ENCODE data around the gene WTIP.
"Not testable (repeated sequence)": the region's sequence is repeated elsewhere in the genome, so short reads cannot be mapped to it uniquely, and the experiment has no call there.

The WTIP gene

DNA sequence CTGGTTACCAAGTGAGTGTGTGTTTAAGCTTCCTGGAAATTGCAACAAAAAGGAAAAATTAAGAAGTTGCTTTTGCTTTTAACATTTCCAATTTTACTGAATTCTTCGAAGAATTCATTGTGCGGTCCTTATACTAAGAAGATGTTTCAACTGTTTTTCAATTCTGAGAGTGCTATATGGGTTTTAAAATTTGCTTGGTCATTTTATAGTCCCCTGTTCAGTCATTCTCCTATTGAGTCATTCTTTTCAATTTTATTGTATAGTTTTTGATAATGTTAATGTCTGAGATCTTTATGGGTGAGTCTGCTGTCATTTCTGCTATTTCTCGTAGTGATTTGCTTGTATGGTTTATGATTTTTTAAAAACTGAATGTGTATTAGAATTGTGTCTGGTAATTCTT, 26.9 kb upstream of the WTIP start:
- H3K9me2 ChIP-seq (ENCODE audit: low read depth, low read length): no peaks in the 10 kb centered on the region
- no peaks in the 10 kb centered on the region for H4K20me1 ChIP-seq (ENCODE audit: insufficient read depth, low read length)
- H3K4me3 ChIP-seq (ENCODE audit: low read depth, low read length, poor library complexity, severe bottlenecking): no peak overlapping the region
- TF ChIP-seq EZH2 (IDR thresholded peaks at IDR 0.05; ENCODE audit: borderline replicate concordance, low read length): no peak
- no peak for TF ChIP-seq CTCF (IDR thresholded peaks at IDR 0.05; ENCODE audit: low read length)
- H3F3A ChIP-seq (ENCODE audit: insufficient read depth, low read length): no peaks in the 10 kb centered on the region
- no peaks in the 10 kb centered on the region for H3K79me2 ChIP-seq (ENCODE audit: insufficient read depth, low read length)
- no peaks in the 10 kb centered on the region for H3K4me1 ChIP-seq (ENCODE audit: insufficient read depth, low read length, severe bottlenecking)
- no peak overlapping the region for H2AFZ ChIP-seq (ENCODE audit: low read length)
- no peak overlapping the region for H3K27ac ChIP-seq (ENCODE audit: low read depth, low read length, poor library complexity, severe bottlenecking)
- peaks cover 79% of the 10 kb centered on the region for H3K36me3 ChIP-seq (ENCODE audit: insufficient read depth, low read length)
- no peak overlapping the region for H3K4me2 ChIP-seq (ENCODE audit: low read length)
- no peak overlapping the region for H3K9ac ChIP-seq (ENCODE audit: low read length)
- no peaks in the 10 kb centered on the region for H3K27me3 ChIP-seq (ENCODE audit: insufficient read depth, low read length)
- H3K9me3 ChIP-seq (ENCODE audit: low read length): no peaks in the 10 kb centered on the region

DNA sequence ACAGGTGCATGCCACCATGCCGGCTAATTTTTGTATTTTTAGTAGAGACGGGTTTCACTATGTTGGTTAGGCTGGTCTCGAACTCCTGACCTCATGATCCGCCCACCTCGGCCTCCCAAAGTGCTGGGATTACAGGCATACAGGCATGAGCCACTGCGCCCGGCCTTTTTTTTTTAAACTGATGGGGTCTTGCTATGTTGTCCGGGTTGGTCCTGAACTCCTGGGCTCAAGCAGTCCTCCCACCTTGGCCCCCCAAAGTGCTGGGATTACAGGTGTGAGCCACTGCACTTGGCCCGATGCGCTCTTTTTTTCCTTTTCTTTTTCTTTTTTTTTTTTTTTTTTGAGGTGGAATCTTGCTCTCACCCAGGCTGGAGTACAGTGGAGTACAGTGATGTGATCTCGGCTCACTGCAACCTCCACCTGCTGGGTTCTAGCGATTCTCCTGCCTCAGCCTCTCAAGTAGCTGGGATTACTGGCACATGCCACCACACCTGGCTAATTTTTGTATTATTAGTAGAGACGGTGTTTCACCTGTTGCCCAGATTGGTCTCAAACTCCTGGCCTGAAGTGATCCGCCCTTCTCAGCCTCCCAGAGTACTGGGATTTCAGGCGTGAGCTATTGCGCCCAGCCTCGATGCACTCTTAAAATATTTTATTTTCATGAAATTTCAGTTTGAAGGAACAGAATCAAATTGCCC, 25.6 kb upstream of the WTIP start:
- H3K4me3 ChIP-seq (ENCODE audit: low read depth, low read length, poor library complexity, severe bottlenecking); H3K27me3 ChIP-seq (ENCODE audit: insufficient read depth, low read length); H3F3A ChIP-seq (ENCODE audit: insufficient read depth, low read length); H3K9me2 ChIP-seq (ENCODE audit: low read depth, low read length); H4K20me1 ChIP-seq (ENCODE audit: insufficient read depth, low read length); H2AFZ ChIP-seq (ENCODE audit: low read length); H3K9me3 ChIP-seq (ENCODE audit: low read length); H3K9ac ChIP-seq (ENCODE audit: low read length); H3K4me2 ChIP-seq (ENCODE audit: low read length); H3K4me1 ChIP-seq (ENCODE audit: insufficient read depth, low read length, severe bottlenecking); H3K79me2 ChIP-seq (ENCODE audit: insufficient read depth, low read length); H3K27ac ChIP-seq (ENCODE audit: low read depth, low read length, poor library complexity, severe bottlenecking): not testable (repeated sequence)
- H3K36me3 ChIP-seq (ENCODE audit: insufficient read depth, low read length): peaks cover 81% of the 10 kb centered on the region

DNA sequence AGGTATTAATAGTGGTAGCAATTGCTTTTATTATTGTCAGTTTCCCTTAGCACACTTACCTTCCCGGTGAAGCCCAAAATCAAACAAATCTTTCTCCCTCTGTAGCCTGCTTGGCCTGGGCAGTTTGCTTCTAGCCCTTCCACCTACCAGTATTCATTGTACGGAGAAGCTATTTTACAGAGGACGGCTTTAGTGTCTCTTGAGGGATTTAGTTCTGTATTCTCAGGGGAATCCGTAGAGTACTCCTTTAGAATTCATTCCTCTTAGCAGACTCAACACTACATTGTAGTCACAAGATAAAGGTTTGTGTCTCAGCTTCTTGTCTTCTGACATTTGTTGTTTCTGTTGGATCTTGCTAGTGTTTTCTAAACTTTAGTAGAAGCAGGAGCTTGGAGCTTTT, 24.1 kb upstream of the WTIP start:
- H3K4me1 ChIP-seq (ENCODE audit: insufficient read depth, low read length, severe bottlenecking): no peaks in the 10 kb centered on the region
- H2AFZ ChIP-seq (ENCODE audit: low read length): no peak overlapping the region
- no peaks in the 10 kb centered on the region for H3K79me2 ChIP-seq (ENCODE audit: insufficient read depth, low read length)
- H3K9me3 ChIP-seq (ENCODE audit: low read length): no peaks in the 10 kb centered on the region
- no peaks in the 10 kb centered on the region for H4K20me1 ChIP-seq (ENCODE audit: insufficient read depth, low read length)
- H3K9me2 ChIP-seq (ENCODE audit: low read depth, low read length): no peaks in the 10 kb centered on the region
- no peak overlapping the region for H3K9ac ChIP-seq (ENCODE audit: low read length)
- TF ChIP-seq EZH2 (IDR thresholded peaks at IDR 0.05; ENCODE audit: borderline replicate concordance, low read length): no peak
- no peaks in the 10 kb centered on the region for H3F3A ChIP-seq (ENCODE audit: insufficient read depth, low read length)
- no peak overlapping the region for H3K27ac ChIP-seq (ENCODE audit: low read depth, low read length, poor library complexity, severe bottlenecking)
- H3K4me2 ChIP-seq (ENCODE audit: low read length): no peak overlapping the region
- H3K36me3 ChIP-seq (ENCODE audit: insufficient read depth, low read length): peaks cover 86% of the 10 kb centered on the region
- H3K27me3 ChIP-seq (ENCODE audit: insufficient read depth, low read length): no peaks in the 10 kb centered on the region
- no peak overlapping the region for H3K4me3 ChIP-seq (ENCODE audit: low read depth, low read length, poor library complexity, severe bottlenecking)

GRCh38 chr19:34458677-34459076, 22.9 kb upstream of the WTIP start:
- H3K27ac ChIP-seq (ENCODE audit: low read depth, low read length, poor library complexity, severe bottlenecking): no peak overlapping the region
- no peak for TF ChIP-seq EZH2 (IDR thresholded peaks at IDR 0.05; ENCODE audit: borderline replicate concordance, low read length)
- TF ChIP-seq CTCF (IDR thresholded peaks at IDR 0.05; ENCODE audit: low read length): no peak

More at GRCh38 chr19:34458677-34459076, 22.9 kb upstream of the WTIP start:
- H3K27me3 ChIP-seq (ENCODE audit: insufficient read depth, low read length): no peaks in the 10 kb centered on the region
- no peaks in the 10 kb centered on the region for H3K9me3 ChIP-seq (ENCODE audit: low read length)
- peaks cover 86% of the 10 kb centered on the region for H3K36me3 ChIP-seq (ENCODE audit: insufficient read depth, low read length)
- H3K79me2 ChIP-seq (ENCODE audit: insufficient read depth, low read length): no peaks in the 10 kb centered on the region
- no peak overlapping the region for H3K4me3 ChIP-seq (ENCODE audit: low read depth, low read length, poor library complexity, severe bottlenecking)
- no peak overlapping the region for H2AFZ ChIP-seq (ENCODE audit: low read length)
- no peaks in the 10 kb centered on the region for H3K4me1 ChIP-seq (ENCODE audit: insufficient read depth, low read length, severe bottlenecking)
- no peaks in the 10 kb centered on the region for H4K20me1 ChIP-seq (ENCODE audit: insufficient read depth, low read length)
- no peaks in the 10 kb centered on the region for H3K9me2 ChIP-seq (ENCODE audit: low read depth, low read length)
- no peak overlapping the region for H3K4me2 ChIP-seq (ENCODE audit: low read length)
- H3K9ac ChIP-seq (ENCODE audit: low read length): no peak overlapping the region
- H3F3A ChIP-seq (ENCODE audit: insufficient read depth, low read length): no peaks in the 10 kb centered on the region

All from OCI-LY1 (cell line).